ENCODE results near the gene ALDH3A1. TPM values are rescaled to one million over a fixed set of nuclear protein-coding genes. Genes with fewer than 3 reads are reported as not detected.

The ALDH3A1 gene
- total and polyA plus RNA-seq, 3 donors from 2014 or later: 3.2 to 5.6 (median 4.2) TPM

DNA sequence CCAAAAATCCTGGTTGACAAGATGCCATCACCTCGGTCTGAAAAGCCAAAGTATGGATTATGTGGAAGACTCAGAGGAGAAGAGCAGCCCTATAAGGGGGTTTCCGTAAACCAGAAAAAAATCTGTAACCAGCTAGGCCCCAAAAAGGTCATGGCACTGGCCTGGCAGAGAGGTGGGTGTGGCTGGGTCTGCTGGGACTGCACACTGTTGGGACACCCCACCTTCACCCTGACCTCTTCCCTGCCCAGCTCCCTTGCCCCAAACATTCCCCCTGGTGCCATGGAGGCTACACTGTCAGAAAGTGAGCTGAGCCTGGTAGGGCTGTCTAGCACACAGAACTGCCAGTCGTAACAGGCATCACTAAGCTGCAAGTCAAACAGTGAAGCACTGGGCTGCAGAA, 38.3 kb downstream of the ALDH3A1 start:
- no peak overlapping the region for H3K4me3 ChIP-seq
- WGBS, 2 donors: 96% methylated on average over 3 of the region's 3 CpGs
- TF ChIP-seq, protein P1, sequence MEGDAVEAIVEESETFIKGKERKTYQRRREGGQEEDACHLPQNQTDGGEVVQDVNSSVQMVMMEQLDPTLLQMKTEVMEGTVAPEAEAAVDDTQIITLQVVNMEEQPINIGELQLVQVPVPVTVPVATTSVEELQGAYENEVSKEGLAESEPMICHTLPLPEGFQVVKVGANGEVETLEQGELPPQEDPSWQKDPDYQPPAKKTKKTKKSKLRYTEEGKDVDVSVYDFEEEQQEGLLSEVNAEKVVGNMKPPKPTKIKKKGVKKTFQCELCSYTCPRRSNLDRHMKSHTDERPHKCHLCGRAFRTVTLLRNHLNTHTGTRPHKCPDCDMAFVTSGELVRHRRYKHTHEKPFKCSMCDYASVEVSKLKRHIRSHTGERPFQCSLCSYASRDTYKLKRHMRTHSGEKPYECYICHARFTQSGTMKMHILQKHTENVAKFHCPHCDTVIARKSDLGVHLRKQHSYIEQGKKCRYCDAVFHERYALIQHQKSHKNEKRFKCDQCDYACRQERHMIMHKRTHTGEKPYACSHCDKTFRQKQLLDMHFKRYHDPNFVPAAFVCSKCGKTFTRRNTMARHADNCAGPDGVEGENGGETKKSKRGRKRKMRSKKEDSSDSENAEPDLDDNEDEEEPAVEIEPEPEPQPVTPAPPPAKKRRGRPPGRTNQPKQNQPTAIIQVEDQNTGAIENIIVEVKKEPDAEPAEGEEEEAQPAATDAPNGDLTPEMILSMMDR (IDR thresholded peaks at IDR 0.05): no peak
- no peaks in the 10 kb centered on the region for H3K27me3 ChIP-seq
- no peak overlapping the region for H3K27ac ChIP-seq
- H3K4me1 ChIP-seq: no peaks in the 10 kb centered on the region
- DNase-seq: peak; percentile 2
- H3K36me3 ChIP-seq (ENCODE audit: low read depth, missing control alignments): no peaks in the 10 kb centered on the region
- H3K9me3 ChIP-seq: no peaks in the 10 kb centered on the region
- intact Hi-C loops (cut with DNase I; ENCODE audit: low total_unique reads): no loop called here

DNA sequence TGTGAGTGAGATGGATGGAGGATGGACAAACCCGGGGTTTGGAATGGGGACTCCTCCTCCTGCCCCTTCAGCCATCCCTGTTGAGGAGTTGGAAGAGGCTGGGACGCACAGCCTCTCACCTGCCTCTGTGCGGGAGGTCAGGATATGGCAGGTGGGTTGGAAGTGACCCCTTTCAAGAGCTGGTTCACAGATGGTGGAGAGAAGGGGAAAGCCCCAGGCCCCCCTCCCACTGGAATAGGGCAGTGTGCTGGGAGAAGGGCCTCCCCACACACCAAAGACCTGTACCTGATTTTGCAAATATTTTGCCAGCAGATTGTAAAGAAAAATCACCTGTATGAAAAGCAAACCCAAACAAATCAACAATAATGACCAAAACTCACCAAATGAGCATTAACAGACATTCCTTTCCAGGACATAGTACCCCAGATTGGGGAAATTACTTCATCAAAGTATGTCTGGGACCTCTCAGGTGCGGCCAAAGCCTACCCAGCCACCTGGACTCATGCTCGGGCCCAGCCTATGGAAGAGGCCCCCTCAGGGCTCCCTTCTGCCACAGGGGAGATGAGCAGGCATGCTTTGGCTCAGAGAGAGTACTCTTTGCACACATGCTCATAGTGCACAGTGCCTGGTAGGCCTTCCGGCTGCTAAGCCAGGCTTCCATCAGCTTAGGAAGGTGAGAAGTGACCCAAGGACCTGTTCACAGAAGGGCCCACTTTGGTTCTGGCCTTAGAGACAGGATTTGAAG, 39.5 kb downstream of the ALDH3A1 start:
- no peaks in the 10 kb centered on the region for H3K4me1 ChIP-seq
- no peaks in the 10 kb centered on the region for H3K36me3 ChIP-seq (ENCODE audit: low read depth, missing control alignments)
- WGBS, 2 donors: 91 to 95% methylated on average over 5 of the region's 6 CpGs
- peak; percentile 4 for DNase-seq
- TF ChIP-seq, protein P1 (IDR thresholded peaks at IDR 0.05): no peak
- TF ChIP-seq POLR2A (IDR thresholded peaks at IDR 0.05): no peak
- no peaks in the 10 kb centered on the region for H3K27me3 ChIP-seq
- intact Hi-C loops (cut with DNase I; ENCODE audit: low total_unique reads): no loop called here
- H3K27ac ChIP-seq: no peak overlapping the region
- no peaks in the 10 kb centered on the region for H3K9me3 ChIP-seq
- no peak overlapping the region for H3K4me3 ChIP-seq

DNA sequence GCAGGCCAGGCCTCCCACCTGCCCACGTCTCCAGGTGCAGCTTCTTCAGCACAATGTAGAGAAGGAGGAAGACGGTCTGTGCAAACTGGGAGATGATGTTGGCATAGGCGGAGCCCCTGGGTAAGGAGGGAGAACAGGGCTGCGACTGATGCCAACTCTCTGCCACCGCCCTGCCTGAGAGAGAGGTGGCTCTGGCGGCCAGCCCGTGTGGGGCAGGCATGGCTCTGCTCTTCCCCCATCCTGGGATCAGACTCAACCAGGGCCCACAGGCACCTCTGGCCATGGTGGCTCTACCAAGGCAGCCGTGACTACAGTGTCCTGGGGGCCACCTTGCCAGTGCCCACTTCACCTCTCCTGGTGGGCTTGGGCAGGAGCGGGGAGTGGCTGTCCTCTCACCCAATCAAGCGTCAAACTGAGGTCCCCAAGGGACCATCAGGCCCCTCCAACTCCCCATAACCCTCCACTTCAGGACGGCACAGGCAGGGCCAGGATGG, 40.3 kb downstream of the ALDH3A1 start:
- H3K4me3 ChIP-seq: no peak overlapping the region
- peaks cover 6% of the 10 kb centered on the region for H3K4me1 ChIP-seq
- H3K36me3 ChIP-seq (ENCODE audit: low read depth, missing control alignments): no peaks in the 10 kb centered on the region
- H3K9me3 ChIP-seq: no peaks in the 10 kb centered on the region
- H3K27me3 ChIP-seq: no peaks in the 10 kb centered on the region
- TF ChIP-seq, protein P1 (IDR thresholded peaks at IDR 0.05): no peak
- TF ChIP-seq POLR2A (IDR thresholded peaks at IDR 0.05): no peak
- 94 to 95% methylated on average over 7 of the region's 11 CpGs for WGBS, 2 donors
- DNase-seq: peak; percentile 4
- intact Hi-C loops (cut with DNase I; ENCODE audit: low total_unique reads): no loop called here
- H3K27ac ChIP-seq: no peak overlapping the region

DNA sequence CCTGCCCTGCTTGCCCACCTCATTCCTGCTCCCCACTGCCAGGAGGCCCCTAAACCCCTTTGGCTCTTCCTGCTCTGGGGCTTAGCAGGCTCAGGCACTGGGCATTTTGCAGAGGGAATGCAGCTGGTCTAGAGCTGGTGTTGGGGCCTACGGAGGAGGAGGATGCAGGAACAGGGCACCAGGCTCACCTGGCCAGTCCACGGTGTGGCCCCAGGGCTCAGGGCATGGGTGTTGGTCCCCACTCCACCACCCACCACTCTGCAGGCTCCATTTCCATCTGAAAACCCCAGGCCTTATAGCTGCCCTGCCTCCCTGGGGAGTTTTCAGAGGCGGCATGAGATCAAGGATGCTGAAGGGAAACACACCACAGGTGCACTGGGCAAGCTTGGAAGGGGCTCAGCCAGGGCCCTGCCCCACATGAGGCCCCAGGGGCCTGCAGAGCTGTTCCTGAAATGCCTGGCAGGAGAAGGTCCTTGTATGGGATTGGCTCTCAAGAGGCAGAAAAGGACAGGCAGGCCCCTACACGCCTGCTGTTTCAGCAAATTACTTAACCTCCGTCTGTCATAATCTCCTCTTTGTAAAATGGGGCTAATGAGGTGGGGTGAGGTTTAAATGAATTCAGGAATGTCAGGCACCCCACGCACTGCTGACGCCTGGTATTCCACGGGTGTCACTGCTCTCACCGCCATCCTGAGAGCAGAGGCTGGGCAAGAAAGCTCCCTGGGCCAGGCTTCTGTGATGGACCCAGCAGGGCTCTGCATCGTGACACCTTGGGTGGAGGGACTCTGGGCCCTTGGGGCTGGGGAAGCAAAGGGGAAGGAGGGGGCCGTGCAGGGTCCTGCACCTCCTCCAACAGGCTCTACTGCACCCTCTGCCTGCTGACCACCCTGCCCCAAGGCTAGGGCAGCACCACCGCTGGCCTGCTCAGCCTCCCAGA, 41.0 kb downstream of the ALDH3A1 start:
- H3K4me1 ChIP-seq: peaks cover 13% of the 10 kb centered on the region
- no peak overlapping the region for H3K4me3 ChIP-seq
- H3K27me3 ChIP-seq: no peaks in the 10 kb centered on the region
- TF ChIP-seq POLR2A (IDR thresholded peaks at IDR 0.05): no peak
- TF ChIP-seq, protein P1 (IDR thresholded peaks at IDR 0.05): no peak
- H3K9me3 ChIP-seq: no peaks in the 10 kb centered on the region
- H3K27ac ChIP-seq: no peak overlapping the region
- WGBS, 2 donors: 82 to 91% methylated on average over 7 to 12 of the region's 12 CpGs
- no peaks in the 10 kb centered on the region for H3K36me3 ChIP-seq (ENCODE audit: low read depth, missing control alignments)
- peak; percentile 10 for DNase-seq
- intact Hi-C loops (cut with DNase I; ENCODE audit: low total_unique reads): no loop called here
